Esophagus (tissue), 2 donors: ENCODE measurements around the gene CFAP52. TPM values are rescaled to one million over a fixed set of nuclear protein-coding genes. Genes with fewer than 3 reads are reported as not detected.
"Not testable (repeated sequence)": the region's sequence is repeated elsewhere in the genome, so short reads cannot be mapped to it uniquely, and the experiment has no call there.

Source experiments
- H3K27ac ChIP-seq, 2 donors: one replicate each; pipeline ENCODE4 v1.5.1; 2013; ENCODE audit warnings: low read depth in 2 of 2, mild to moderate bottlenecking in 2 of 2, inconsistent platforms in 1 of 2, low read length in 1 of 2, moderate library complexity in 1 of 2
- H3K27me3 ChIP-seq, 2 donors: one replicate each; pipeline ENCODE4 v1.6.1; 2013; ENCODE audit warnings: low read length in 2 of 2, control low read depth in 1 of 2, mild to moderate bottlenecking in 1 of 2; ENCODE audit not compliant: insufficient read depth in 2 of 2, control insufficient read depth in 1 of 2
- H3K36me3 ChIP-seq, 2 donors: one replicate each; pipeline ENCODE4 v1.6.1; 2013; ENCODE audit warnings: low read length in 1 of 2; ENCODE audit not compliant: control insufficient read depth in 2 of 2, insufficient read depth in 2 of 2
- H3K4me1 ChIP-seq, 2 donors: one replicate each; pipeline ENCODE4 v1.6.1; 2013; ENCODE audit warnings: low read length in 1 of 2; ENCODE audit not compliant: control insufficient read depth in 2 of 2, insufficient read depth in 2 of 2
- H3K4me3 ChIP-seq, 2 donors: one replicate each; pipeline ENCODE4 v1.5.1; 2013; ENCODE audit warnings: low read length in 2 of 2, mild to moderate bottlenecking in 2 of 2, low read depth in 1 of 2, moderate library complexity in 1 of 2
- H3K9me3 ChIP-seq, 2 donors: one replicate each; pipeline ENCODE4 v1.6.1; 2013; ENCODE audit warnings: mild to moderate bottlenecking in 2 of 2, low read depth in 1 of 2, low read length in 1 of 2, moderate library complexity in 1 of 2; ENCODE audit not compliant: control insufficient read depth in 2 of 2, insufficient read depth in 1 of 2
- WGBS, 2 donors: extraction: QIAGEN DNeasy Blood & Tissue Kit; methylation state at CpG; one replicate each; pipeline ENCODE4 v1.1.7; 2013; 5-methylcytosine and 5-hydroxymethylcytosine counted together
- polyA plus RNA-seq, 2 donors: library from polyadenylated mRNA; stranded (reverse); fragments of 200-250 nt; gene quantifications; one replicate each; pipeline ENCODE4 v1.2.3, GENCODE V29; 2013
- donor health status: healthy with polysubstance abuse.
- donor health status: Bipolar disorder and iron deficiency.

The CFAP52 gene
- polyA plus RNA-seq, 2 donors: 0.15 TPM; not detected in 1

GRCh38 chr17:9598661-9599060, 22.2 kb downstream of the CFAP52 start:
- no peaks in the 10 kb centered on the region for H3K4me1 ChIP-seq
- no peak overlapping the region for H3K27ac ChIP-seq
- no peaks in the 10 kb centered on the region for H3K36me3 ChIP-seq
- H3K4me3 ChIP-seq: no peak overlapping the region
- H3K27me3 ChIP-seq: no peaks in the 10 kb centered on the region
- 82 to 83% methylated on average over 4 of the region's 4 CpGs for WGBS, 2 donors
- H3K9me3 ChIP-seq: no peaks in the 10 kb centered on the region

- not testable (repeated sequence) for H3K27me3 ChIP-seq, H3K9me3 ChIP-seq, H3K36me3 ChIP-seq, H3K4me3 ChIP-seq, H3K4me1 ChIP-seq, H3K27ac ChIP-seq
- 89 to 90% methylated on average over 5 of the region's 5 CpGs for WGBS, 2 donors
Observed at GRCh38 chr17:9604583-9604982, 28.1 kb downstream of the CFAP52 start.

GRCh38 chr17:9606453-9606852, 30.0 kb downstream of the CFAP52 start:
- no peaks in the 10 kb centered on the region for H3K4me1 ChIP-seq
- no peaks in the 10 kb centered on the region for H3K27me3 ChIP-seq
- WGBS, 2 donors: 85 to 90% methylated on average over 6 of the region's 6 CpGs
- H3K27ac ChIP-seq: no peak overlapping the region
- H3K36me3 ChIP-seq: no peaks in the 10 kb centered on the region
- H3K9me3 ChIP-seq: no peaks in the 10 kb centered on the region
- no peak overlapping the region for H3K4me3 ChIP-seq

GRCh38 chr17:9607058-9607457, 30.6 kb downstream of the CFAP52 start:
- WGBS, 2 donors: 67 to 75% methylated on average over 5 of the region's 5 CpGs
- not testable (repeated sequence) for H3K27ac ChIP-seq, H3K4me3 ChIP-seq, H3K27me3 ChIP-seq, H3K36me3 ChIP-seq, H3K9me3 ChIP-seq, H3K4me1 ChIP-seq

GRCh38 chr17:9611557-9611956, 35.1 kb downstream of the CFAP52 start:
- Histone ChIP-seq H3K4me3 (no peak overlapping the region), H3K27me3 (no peaks in the 10 kb centered on the region), H3K36me3 (no peaks in the 10 kb centered on the region), H3K4me1 (no peaks in the 10 kb centered on the region), H3K9me3 (no peaks in the 10 kb centered on the region), H3K27ac (no peak overlapping the region)
- WGBS, 2 donors: 65 to 72% methylated on average over 2 of the region's 2 CpGs

- no peaks in the 10 kb centered on the region for H3K9me3 ChIP-seq
- H3K4me3 ChIP-seq: no peak overlapping the region
- H3K27me3 ChIP-seq: no peaks in the 10 kb centered on the region
- 64 to 65% methylated on average over 9 of the region's 9 CpGs for WGBS, 2 donors
- no peak overlapping the region for H3K27ac ChIP-seq
- no peaks in the 10 kb centered on the region for H3K36me3 ChIP-seq
- H3K4me1 ChIP-seq: no peaks in the 10 kb centered on the region
Observed at GRCh38 chr17:9612006-9612405, 35.6 kb downstream of the CFAP52 start.

- WGBS, 2 donors: 38 to 41% methylated on average over 2 of the region's 2 CpGs
- Histone ChIP-seq H3K36me3 (no peaks in the 10 kb centered on the region), H3K4me1 (no peaks in the 10 kb centered on the region), H3K27ac (no peak overlapping the region), H3K4me3 (no peak overlapping the region), H3K27me3 (no peaks in the 10 kb centered on the region), H3K9me3 (no peaks in the 10 kb centered on the region)
Observed at GRCh38 chr17:9615486-9615885, 39.0 kb downstream of the CFAP52 start.

GRCh38 chr17:9622961-9623360, 46.5 kb downstream of the CFAP52 start:
- H3K4me3 ChIP-seq: no peak overlapping the region
- no peaks in the 10 kb centered on the region for H3K27me3 ChIP-seq
- no peaks in the 10 kb centered on the region for H3K36me3 ChIP-seq
- H3K4me1 ChIP-seq: no peaks in the 10 kb centered on the region
- H3K27ac ChIP-seq: no peak overlapping the region
- peaks cover 0 to 6% of the 10 kb centered on the region in 2 donors for H3K9me3 ChIP-seq

GRCh38 chr17:9628509-9628908, 52.1 kb downstream of the CFAP52 start:
- H3K36me3 ChIP-seq: no peaks in the 10 kb centered on the region
- H3K4me1 ChIP-seq: no peaks in the 10 kb centered on the region
- WGBS, 2 donors: 72 to 74% methylated on average over 10 of the region's 10 CpGs
- no peak overlapping the region for H3K4me3 ChIP-seq
- H3K27me3 ChIP-seq: no peaks in the 10 kb centered on the region
- peaks cover 0 to 5% of the 10 kb centered on the region in 2 donors for H3K9me3 ChIP-seq
- no peak overlapping the region for H3K27ac ChIP-seq

- no peaks in the 10 kb centered on the region for H3K4me1 ChIP-seq
- no peak overlapping the region for H3K4me3 ChIP-seq
- 94 to 96% methylated on average over 11 of the region's 11 CpGs for WGBS, 2 donors
- no peak overlapping the region for H3K27ac ChIP-seq
- no peaks in the 10 kb centered on the region for H3K9me3 ChIP-seq
- H3K27me3 ChIP-seq: no peaks in the 10 kb centered on the region
- no peaks in the 10 kb centered on the region for H3K36me3 ChIP-seq
Observed at GRCh38 chr17:9632741-9633140, 56.3 kb downstream of the CFAP52 start.
